AG04450 (cell line): ENCODE results near the gene PKP3. TPM values are rescaled to one million over a fixed set of nuclear protein-coding genes. Genes with fewer than 3 reads are reported as not detected.

Experiments
- CTCF ChIA-PET: fragments of 300-600, 350-600 bp; formaldehyde crosslinking; extraction: SDS; loops from one replicate; lab custom pipeline; 2022; ENCODE audit warnings: antibody characterized with exemption, inconsistent platforms; lab: Charles Lee
- POLR2A ChIA-PET: fragments of 350-600 bp; formaldehyde crosslinking; extraction: SDS; loops from one replicate; lab custom pipeline; 2021; ENCODE audit warnings: antibody characterized with exemption, inconsistent platforms; lab: Yijun Ruan, JAX
- DNase-seq: peaks from one replicate; pipeline ENCODE4 v3.0.0-alpha.2; 2011; ENCODE audit warnings: low read depth, low spot score
- H3K27ac ChIP-seq: one replicate; pipeline ENCODE4 v1.5.1; 2012; ENCODE audit warnings: low read depth, low read length, control low read depth
- H3K27me3 ChIP-seq: one replicate; pipeline ENCODE4 v1.6.0; 2012; ENCODE audit warnings: low read length; ENCODE audit not compliant: control insufficient read depth, insufficient read depth
- H3K4me3 ChIP-seq: 2 replicates; pipeline ENCODE4 v1.5.1; 2011; ENCODE audit warnings: mild to moderate bottlenecking, low read depth, low read length, control low read depth
- H3K9me3 ChIP-seq: 2 replicates; pipeline ENCODE4 v1.5.1; 2012; ENCODE audit warnings: low read length; ENCODE audit not compliant: control insufficient read depth, insufficient read depth
- polyA plus RNA-seq: library from polyadenylated mRNA; depleted of rRNA; stranded (reverse); fragments of >200 nt; gene quantifications from 2 replicates; pipeline ENCODE4 v1.2.3, GENCODE V29; 2011
- TF ChIP-seq, protein P1 (sequence below): IDR thresholded peaks from 2 replicates; pipeline ENCODE4 v1.5.1; 2011; ENCODE audit warnings: low read depth, low read length, control low read depth, inconsistent platforms

Gene PKP3
- polyA plus RNA-seq, 1 experiment: 0.55 TPM

DNA sequence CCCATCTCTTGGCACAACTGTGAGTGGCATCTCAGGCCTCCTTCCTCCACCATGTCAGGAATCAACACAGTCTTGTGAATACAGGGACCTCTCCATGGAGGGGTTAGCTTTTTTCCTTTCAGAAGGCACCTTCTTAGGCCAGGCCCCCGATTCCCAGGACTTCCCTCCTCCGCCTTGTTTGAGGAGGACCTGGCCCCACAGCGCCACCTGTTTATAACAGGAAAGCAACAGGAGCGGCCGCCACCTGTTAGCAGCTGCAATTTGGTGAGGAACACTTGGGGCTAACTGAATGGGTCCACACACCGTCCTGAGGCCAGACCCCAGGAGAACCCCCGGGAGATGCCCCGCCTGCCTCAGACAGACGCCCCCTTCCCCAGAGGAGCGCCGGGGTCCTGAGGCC, 3.8 kb upstream of the PKP3 start:
- no peak for DNase-seq
- CTCF ChIA-PET: no interaction called here
- POLR2A ChIA-PET: no interaction called here

DNA sequence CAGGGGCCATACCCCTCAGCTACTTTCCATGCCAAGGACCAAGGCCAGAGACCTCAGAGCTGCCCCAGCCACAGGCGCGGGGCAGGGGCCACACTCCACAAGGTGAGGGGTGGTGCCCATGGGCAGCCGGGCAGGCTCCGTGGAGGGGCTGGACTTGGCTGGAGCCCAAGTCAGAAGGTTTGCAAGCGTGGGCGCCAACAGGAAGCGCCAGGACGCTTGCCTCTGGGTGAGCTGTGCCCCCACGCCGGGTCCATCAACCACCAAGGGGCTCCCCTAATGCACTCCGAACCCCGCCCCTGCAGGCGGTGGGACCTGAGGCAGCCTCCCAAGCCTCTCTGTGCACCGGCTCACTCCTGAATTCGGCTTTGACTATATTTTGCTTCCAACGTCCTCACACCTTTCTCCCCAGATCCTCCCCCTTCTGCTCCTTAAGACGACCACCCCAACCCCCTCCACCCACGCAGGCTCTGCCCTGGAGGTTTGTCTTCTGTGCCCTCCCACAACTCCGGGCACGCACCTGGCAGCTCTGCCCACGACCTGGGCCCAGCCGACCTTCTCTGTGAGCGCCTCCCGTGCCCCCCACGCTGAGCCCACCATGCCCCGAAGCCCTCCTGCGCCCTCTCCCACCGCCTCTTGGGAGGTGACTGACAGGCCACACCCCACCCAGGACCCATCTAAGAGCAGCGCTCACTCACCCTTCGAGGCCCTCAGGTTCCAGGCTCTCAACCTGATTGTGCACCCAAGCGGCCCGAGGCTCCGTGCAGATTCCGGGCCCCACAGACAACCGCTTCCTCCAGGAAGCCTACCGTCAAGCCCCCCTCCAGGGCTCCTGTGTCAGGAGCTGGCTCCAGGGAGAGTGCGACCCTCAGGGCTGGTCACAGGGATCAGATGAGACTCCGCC, 2.6 kb upstream of the PKP3 start:
- H3K27ac ChIP-seq: no peak overlapping the region
- no peaks in the 10 kb centered on the region for H3K27me3 ChIP-seq
- TF ChIP-seq, protein P1, sequence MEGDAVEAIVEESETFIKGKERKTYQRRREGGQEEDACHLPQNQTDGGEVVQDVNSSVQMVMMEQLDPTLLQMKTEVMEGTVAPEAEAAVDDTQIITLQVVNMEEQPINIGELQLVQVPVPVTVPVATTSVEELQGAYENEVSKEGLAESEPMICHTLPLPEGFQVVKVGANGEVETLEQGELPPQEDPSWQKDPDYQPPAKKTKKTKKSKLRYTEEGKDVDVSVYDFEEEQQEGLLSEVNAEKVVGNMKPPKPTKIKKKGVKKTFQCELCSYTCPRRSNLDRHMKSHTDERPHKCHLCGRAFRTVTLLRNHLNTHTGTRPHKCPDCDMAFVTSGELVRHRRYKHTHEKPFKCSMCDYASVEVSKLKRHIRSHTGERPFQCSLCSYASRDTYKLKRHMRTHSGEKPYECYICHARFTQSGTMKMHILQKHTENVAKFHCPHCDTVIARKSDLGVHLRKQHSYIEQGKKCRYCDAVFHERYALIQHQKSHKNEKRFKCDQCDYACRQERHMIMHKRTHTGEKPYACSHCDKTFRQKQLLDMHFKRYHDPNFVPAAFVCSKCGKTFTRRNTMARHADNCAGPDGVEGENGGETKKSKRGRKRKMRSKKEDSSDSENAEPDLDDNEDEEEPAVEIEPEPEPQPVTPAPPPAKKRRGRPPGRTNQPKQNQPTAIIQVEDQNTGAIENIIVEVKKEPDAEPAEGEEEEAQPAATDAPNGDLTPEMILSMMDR: no peak
- DNase-seq: no peak
- POLR2A ChIA-PET: interaction anchor here (0.6 kb wide), 1 partner anchor 15 kb away, joined by 3 read pairs; no protein-coding TSS in a partner anchor
- H3K9me3 ChIP-seq: peaks cover 2% of the 10 kb centered on the region
- CTCF ChIA-PET: no interaction called here
- no peak overlapping the region for H3K4me3 ChIP-seq

More for the DNA sequence above, 3.8 kb upstream of the PKP3 start:
- no peaks in the 10 kb centered on the region for H3K27me3 ChIP-seq
- H3K27ac ChIP-seq: no peak overlapping the region
- no peak overlapping the region for H3K4me3 ChIP-seq
- peaks cover 12% of the 10 kb centered on the region for H3K9me3 ChIP-seq
- TF ChIP-seq, protein P1: no peak

DNA sequence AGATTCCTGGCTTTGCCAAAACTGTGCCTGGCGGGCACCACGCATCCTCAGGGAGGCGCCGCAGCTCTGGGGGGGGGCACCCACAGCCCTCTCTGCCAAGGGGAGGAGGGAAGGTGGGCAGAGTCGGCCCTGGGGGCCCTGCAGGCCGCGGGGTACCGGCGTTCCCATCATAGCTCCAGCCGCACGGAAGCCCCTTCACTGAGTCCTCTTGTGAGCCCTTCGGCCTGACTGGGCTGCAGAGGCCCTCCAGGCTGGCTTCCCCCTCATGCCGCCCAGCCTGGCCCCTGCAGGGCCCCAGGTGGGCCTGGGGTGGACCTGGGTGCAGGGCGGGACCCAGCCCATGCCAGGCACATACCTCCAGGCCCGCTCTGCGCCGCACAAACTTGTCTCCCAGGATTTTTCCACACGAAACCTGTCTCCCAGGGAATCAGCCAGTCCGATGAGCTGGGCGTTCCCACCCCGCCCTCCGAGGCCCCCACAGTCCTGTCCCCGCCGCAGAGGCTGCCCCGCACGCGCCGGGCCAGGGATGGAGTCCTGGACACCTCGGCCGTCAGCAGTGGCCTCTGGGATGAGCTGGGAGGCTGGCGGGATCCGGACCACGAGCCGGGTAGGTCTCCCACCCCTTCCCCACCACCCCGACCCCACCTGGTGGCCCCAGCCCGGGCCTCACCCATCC, 1.8 kb upstream of the PKP3 start:
- no peak for DNase-seq
- POLR2A ChIA-PET: interaction anchor here (0.6 kb wide), 1 partner anchor 14 kb away, joined by 3 read pairs; no protein-coding TSS in a partner anchor
- Histone ChIP-seq H3K4me3 (no peak overlapping the region), H3K27ac (no peak overlapping the region), H3K9me3 (peaks cover 7% of the 10 kb centered on the region; the same call in 1 of the 2 replicates), H3K27me3 (no peaks in the 10 kb centered on the region)
- TF ChIP-seq, protein P1: no peak
- CTCF ChIA-PET: interaction anchor here (0.6 kb wide), 1 partner anchor 141 kb away, joined by 3 read pairs; no protein-coding TSS in a partner anchor

DNA sequence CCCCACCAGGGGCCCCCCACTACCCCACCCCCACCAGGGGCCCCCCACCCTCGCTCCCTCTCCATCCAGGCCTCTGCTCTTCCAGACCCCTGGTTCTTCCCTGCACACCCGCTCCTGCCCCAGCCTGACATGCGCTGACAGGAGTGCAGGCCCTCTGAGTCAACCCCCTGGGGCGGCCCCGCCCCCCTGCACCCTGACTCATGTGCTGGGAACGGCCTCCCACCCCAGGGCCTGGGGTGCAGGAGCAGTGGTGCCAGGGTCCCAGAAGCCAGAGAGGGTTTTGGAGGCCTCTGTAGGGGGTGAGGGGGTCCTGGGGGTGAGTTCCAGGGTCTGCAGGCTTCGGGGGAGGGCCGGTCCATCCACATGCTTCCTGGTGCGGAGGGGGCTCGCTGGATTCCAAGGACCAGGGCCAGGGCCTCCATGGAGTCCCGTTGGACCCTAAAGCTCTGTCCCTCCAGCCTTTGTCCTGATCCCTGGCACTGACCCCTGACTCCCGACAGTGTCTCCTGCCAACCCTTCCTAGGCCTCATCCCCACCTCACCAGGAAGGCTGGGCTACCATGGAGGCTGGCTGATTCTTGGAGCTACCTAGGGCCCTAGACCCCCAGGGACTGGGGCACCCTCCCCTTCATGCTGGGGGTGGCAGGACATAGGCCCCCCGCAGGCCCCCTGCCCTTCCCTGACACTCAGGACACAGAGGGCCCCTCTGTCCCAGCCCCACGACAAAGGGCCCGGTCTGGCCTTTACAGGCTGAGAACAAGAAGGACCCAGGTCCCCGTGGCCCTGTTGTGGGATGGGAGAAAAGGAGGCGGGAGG, 583 bp upstream of the PKP3 start:
- ChIA-PET CTCF (no interaction called here), POLR2A (interaction anchor here (1.4 kb wide), 1 partner anchor 14 kb away, joined by 3 read pairs; no protein-coding TSS in a partner anchor)
- no peaks in the 10 kb centered on the region for H3K27me3 ChIP-seq
- H3K27ac ChIP-seq: no peak overlapping the region
- H3K9me3 ChIP-seq: peaks cover 10% of the 10 kb centered on the region; the same call in 1 of the 2 replicates
- H3K4me3 ChIP-seq: no peak overlapping the region
- peak; percentile 42 for DNase-seq
- TF ChIP-seq, protein P1: no peak
